ENCODE measurements around the gene RBFOX2.
"Not testable (repeated sequence)": the region's sequence is repeated elsewhere in the genome, so short reads cannot be mapped to it uniquely, and the experiment has no call there.

The RBFOX2 gene

GRCh38 chr22:35761037-35761436, 267.6 kb downstream of the RBFOX2 start:
- no peak for DNase-seq

DNA sequence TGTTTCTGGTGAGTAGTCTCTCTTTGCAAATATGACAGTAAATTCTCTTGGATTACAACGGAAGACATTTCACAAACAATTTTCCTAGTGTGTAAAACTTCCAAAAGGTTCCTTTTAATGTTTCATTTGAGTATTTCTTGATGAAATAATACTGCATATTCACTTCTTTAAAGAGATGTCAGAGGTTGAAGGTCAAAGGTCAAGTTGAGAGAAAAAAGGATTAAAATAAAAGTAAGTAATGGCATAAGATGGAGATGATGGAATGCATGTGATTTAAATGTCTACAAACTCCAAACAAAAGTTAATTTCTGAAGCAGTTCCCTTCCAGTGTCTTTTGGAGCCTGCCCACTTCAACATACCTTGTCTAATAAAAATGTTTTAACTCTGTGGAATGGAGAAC, 270.2 kb downstream of the RBFOX2 start:
- DNase-seq = no peak

- DNase-seq = no peak
These were observed 271.9 kb downstream of the RBFOX2 start for GRCh38 chr22:35756722-35757121.

DNA sequence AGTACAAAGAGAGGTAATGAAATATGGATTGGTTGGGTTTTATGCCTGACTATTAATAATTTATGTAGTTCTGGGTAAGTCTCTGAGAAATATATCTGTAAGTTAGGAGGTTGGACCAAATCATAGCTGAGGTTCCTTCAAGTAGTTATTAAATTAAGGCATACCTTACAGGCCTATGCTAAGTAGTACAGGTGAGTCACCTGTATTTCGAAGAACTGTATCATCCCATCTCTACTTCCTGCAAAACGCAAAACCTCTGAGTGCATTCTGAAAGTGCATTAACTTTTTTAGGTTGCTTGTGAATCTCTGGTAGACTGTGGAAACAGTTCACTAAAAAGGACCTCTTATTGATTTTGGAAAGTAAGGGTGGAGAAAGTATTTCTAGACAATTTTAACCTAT, 273.9 kb downstream of the RBFOX2 start:
- no peak for DNase-seq

DNA sequence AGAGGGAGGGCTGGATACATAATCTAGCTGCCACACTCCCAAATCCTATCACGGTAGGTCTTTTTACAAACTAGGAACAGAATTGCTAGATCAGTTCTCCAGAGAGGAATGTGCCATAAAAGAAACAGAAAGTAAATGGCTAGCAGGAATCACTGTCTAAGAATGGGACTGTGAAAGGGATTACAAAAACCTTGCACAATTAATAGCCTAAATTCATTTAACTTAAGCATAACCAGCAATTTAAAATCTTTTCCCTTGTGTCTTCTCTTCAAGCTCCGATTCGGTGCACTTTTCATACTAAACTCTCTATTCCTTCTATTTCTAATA, 275.8 kb downstream of the RBFOX2 start:
- DNase-seq = no peak

GRCh38 chr22:35752006-35752862, 276.4 kb downstream of the RBFOX2 start:
- DNase-seq = no peak

DNA sequence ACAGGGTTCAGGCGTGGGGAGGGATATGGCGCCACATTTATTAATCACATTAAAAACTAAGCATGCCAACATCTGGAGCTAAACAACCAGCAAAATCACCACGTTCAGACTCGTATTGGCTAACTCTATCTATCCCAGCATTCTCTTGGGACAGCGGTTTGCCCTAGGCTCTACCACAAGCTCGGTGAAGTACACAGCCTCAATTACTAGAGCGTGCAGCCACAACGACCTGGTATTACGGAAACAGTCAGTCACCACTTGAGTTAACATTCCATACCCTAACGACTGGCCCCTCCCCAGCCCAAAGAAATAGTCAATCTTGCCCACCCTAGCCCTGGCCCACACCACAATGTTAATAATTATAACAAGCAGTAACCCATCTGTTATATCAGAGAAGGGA, 278.8 kb downstream of the RBFOX2 start:
- DNase-seq = no peak

- no peak for DNase-seq
These were observed 281.5 kb downstream of the RBFOX2 start for GRCh38 chr22:35746946-35747703.

DNA sequence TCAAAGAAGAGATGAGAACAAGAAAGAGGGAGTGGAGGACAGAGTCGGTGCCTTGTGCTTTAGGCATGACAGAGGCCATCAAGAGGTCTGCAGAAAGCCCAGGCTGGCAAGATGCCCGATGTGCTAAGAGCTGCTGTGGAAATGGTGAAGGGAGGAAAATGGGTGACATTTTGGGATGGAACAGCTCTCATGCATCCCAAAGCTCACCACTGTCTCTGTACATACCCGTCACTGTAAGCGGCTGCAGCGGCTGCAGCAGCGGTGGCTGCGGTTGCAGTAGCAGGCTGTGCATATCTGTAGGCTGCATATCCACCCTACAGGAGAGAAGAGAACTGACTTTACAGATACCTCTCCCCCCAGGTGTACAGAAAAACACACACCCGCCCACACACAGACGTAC, 282.4 kb downstream of the RBFOX2 start:
- DNase-seq = no peak

DNA sequence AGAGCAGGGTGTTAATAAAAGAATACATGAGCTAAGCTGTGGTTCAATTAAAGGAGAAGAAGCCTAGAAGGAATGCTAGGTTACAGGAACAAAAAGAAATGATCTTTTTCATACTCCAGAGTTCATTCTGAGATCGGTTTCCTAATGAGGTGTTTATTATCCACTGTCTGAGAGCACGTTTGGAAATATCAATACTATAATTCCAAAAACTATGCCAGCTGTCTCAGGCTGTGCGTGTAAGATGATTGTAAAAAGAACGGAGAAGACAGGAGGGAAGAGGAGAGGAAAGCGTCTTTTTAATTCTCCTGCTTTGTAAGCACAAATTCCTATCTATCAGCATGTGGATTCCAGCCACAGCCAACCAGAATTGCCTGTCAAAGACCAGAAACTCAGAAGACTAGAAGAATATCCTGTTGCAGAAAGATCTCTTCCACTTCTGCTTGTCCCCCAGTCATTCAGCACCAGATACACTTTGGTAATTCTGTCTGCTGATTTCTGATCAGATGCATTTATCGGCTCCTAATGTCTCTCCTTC, 285.2 kb downstream of the RBFOX2 start:
- DNase-seq = no peak

DNA sequence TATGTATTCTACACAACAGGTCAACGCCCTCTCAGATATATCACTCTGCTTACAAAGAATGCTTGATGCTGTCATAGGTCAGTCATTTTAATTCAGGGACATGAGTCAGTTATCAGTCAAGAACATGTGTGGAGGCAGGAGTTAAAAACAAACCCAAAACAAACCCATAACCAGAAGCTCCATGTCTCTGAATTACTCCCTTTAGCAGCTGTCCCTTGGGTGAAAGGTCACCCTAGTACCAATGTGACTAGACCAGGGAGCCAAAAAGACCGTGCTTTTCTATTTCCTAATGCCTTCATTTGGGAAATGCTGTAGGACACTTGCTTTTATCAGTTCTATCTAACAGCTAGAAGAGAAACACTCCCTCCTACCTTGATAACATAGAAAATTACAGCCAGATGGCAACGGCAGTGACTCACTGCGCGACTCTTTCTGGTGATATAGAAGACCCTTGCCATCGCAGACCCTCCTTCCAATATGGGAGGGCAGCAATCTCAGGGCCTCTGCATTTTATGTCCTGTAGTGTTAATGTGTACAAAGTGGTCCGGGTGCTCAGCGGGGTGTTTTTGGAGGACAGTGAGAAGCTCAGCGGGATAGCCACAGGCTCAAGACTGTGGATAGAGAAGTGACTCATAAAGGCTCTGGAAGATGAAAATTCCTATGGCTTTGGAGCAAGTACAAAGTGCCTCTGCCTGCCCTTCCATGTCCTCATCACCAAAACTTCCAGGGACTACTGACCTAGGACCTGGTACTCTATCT, 286.1 kb downstream of the RBFOX2 start:
- DNase-seq = no peak

GRCh38 chr22:35740616-35741015, 288.0 kb downstream of the RBFOX2 start:
- no peak for DNase-seq

DNA sequence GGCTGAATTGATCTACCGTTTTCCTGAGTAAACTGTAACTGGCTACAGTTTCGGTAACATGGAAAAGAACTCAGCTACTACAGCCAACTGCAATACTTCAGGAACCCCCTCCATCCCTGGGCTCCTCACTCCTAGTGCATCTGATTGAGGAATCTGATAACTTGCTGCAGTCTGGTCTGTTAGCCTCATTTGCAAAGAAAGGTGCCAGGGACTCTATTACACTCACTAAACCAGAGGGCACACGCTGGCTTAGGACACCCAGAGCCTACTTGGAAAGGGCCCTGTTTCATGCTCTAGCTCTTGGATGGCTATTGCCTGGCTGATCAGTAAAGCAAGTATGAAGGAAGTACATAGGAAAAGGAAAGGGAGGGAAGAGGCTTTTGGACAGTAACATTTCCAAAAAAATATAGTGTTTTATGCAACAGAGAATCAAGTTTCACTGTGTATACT, 288.7 kb downstream of the RBFOX2 start:
- DNase-seq = no peak

DNA sequence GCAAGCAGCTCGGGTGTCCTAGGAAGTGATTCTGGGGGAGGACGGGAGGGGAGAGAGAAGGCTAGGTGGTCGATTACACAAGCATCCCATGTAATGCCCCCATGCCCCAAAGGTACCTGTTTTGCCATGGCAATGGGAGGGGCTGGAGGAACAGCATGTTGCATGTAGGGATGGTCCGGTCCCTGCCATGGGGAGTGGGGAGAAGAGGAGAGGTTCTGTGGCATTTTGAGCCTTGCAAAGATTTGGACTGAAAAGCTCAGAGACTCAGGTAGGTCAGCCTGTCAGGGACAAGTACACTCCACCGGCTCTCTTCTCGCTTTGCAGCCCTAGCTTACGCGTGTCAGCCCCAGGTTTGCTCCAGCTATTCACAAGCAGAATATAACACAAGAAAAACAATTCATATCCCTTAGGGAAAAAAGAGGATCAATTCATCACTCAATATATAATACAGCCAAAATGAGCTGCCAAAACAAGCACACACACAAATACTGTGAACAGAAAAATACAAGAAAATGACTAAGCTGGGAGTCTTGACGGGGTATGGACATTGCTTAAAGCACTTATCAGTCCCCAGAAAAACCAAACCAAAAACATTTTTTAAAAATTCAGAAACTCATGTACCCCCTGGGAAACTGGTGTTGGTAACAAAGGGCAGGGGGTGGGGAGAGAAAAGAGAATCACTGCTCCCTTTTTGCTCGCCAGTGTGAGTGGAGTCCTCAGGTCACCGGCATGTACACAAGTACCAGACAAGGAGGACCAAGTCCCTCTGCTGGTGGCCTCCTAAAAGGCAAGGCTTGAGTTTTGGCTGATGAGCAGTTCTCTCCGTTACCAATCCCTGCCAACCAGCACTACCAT, 289.3 kb downstream of the RBFOX2 start:
- DNase-seq = no peak

DNA sequence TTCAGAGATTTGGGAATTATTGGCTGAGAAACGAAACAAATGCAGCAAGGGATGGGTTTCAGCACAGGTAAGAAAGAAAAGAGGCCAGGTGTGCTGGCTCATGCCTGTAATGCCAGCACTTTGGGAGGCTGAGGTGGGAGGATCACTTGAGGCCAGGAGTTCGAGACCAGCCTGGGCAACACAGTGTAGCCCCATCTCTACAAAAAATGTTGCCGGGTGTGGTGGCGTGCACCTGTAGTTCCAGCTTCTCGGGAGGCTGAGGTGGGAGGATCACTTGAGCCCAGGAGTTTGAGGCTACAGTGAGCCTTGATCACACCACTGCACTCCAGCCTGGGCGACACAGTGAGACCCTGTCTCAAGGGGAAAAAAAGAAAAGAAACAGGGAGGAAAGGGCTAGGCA, 290.7 kb downstream of the RBFOX2 start:
- DNase-seq = not testable (repeated sequence)

GRCh38 chr22:35736701-35737100, 291.9 kb downstream of the RBFOX2 start:
- DNase-seq = no peak

GRCh38 chr22:35736166-35736565, 292.5 kb downstream of the RBFOX2 start:
- DNase-seq = no peak

DNA sequence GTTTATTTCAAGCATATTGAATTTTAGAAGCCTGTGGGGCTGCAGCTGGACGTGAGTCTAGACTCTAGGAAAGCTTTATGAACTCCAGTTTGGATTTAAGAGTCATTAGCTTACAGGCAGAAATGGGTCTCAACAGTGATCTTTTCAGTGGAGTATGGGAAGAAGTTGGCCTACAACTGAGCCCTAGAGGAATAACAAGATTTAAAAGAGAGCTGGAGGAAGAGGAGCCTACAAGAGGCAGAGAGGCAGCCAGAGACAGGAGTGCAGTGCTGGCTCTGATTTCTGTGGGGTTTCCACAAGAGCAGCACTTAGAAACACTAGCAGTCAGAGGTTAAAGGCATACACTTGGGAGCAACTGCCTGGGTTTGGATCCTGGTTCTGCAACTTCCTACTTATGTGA, 293.1 kb downstream of the RBFOX2 start:
- DNase-seq = no peak

- no peak for DNase-seq
These were observed 294.2 kb downstream of the RBFOX2 start for GRCh38 chr22:35734517-35734827.

- no peak for DNase-seq
These were observed 294.7 kb downstream of the RBFOX2 start for GRCh38 chr22:35733791-35734516.

GRCh38 chr22:35733036-35733435, 295.6 kb downstream of the RBFOX2 start:
- no peak for DNase-seq

GRCh38 chr22:35732116-35732515, 296.5 kb downstream of the RBFOX2 start:
- no peak for DNase-seq
